ENCODE results near the gene SLC66A1. TPM values are rescaled to one million over a fixed set of nuclear protein-coding genes. Genes with fewer than 3 reads are reported as not detected.
"Not testable (repeated sequence)": the region's sequence is repeated elsewhere in the genome, so short reads cannot be mapped to it uniquely, and the experiment has no call there.

The SLC66A1 gene
- total RNA-seq, 2 experiments from 2014 or later, result 2.3 to 3.7 TPM

DNA sequence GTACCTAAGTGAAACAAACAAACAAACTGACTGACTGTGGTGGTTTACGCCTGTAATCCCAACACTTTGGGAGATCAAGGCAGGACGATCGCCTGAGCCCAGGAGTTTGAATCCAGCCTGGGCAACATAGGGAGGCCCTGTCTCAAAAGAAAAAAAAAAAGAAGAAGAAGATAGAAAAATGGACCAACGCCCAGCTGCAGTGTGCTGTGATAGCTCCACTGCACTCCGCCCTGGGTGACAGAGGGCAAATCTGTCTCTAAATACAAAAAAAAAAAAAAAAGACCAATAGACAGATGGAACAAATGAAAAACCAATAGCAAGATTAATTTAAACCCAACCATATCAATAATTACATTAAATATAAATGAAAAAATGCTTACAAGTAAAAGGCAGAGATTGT is 37.5 kb upstream of the SLC66A1 start:
- peaks cover 12 to 19% of the 10 kb centered on the region in 2 experiments for H3K27me3 ChIP-seq (ENCODE audit: control insufficient read depth in 1 of 2, insufficient read depth in 2 of 2, low read length in 2 of 2)
- H3K36me3 Mint-ChIP-seq (ENCODE audit: low read depth), result peaks cover 16% of the 10 kb centered on the region
- no peaks in the 10 kb centered on the region for H3K4me1 Mint-ChIP-seq (ENCODE audit: low read depth)
- no peak for DNase-seq
- H3K4me3 Mint-ChIP-seq, result no peak overlapping the region
- peaks cover 26% of the 10 kb centered on the region for H3K27me3 Mint-ChIP-seq
- TF ChIP-seq, protein P1, sequence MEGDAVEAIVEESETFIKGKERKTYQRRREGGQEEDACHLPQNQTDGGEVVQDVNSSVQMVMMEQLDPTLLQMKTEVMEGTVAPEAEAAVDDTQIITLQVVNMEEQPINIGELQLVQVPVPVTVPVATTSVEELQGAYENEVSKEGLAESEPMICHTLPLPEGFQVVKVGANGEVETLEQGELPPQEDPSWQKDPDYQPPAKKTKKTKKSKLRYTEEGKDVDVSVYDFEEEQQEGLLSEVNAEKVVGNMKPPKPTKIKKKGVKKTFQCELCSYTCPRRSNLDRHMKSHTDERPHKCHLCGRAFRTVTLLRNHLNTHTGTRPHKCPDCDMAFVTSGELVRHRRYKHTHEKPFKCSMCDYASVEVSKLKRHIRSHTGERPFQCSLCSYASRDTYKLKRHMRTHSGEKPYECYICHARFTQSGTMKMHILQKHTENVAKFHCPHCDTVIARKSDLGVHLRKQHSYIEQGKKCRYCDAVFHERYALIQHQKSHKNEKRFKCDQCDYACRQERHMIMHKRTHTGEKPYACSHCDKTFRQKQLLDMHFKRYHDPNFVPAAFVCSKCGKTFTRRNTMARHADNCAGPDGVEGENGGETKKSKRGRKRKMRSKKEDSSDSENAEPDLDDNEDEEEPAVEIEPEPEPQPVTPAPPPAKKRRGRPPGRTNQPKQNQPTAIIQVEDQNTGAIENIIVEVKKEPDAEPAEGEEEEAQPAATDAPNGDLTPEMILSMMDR (IDR thresholded peaks at IDR 0.05), result no peak
- POLR2A ChIA-PET, result no interaction called here
- no peaks in the 10 kb centered on the region for H3K4me1 ChIP-seq (ENCODE audit: insufficient read depth, low read length)
- peaks cover 0 to 17% of the 10 kb centered on the region in 2 experiments for H3K9me3 ChIP-seq (ENCODE audit: control insufficient read depth in 1 of 2, insufficient read depth in 1 of 2, low read length in 2 of 2)
- no peak overlapping the region for H3K27ac ChIP-seq (ENCODE audit: low read depth in 1 of 2, low read length in 2 of 2)
- H3K4me3 ChIP-seq (ENCODE audit: low read length), result no peak overlapping the region
- no peaks in the 10 kb centered on the region for H3K36me3 ChIP-seq (ENCODE audit: insufficient read depth, low read length)
- no peak for ATAC-seq (ENCODE audit: poor library complexity)
- H3K27ac Mint-ChIP-seq, result no peak overlapping the region
- CTCF ChIA-PET, result no interaction called here
- intact Hi-C loops (cut with DNase I, micrococcal nuclease), result no loop called here
- H3K9me3 Mint-ChIP-seq, result peaks cover 5% of the 10 kb centered on the region

DNA sequence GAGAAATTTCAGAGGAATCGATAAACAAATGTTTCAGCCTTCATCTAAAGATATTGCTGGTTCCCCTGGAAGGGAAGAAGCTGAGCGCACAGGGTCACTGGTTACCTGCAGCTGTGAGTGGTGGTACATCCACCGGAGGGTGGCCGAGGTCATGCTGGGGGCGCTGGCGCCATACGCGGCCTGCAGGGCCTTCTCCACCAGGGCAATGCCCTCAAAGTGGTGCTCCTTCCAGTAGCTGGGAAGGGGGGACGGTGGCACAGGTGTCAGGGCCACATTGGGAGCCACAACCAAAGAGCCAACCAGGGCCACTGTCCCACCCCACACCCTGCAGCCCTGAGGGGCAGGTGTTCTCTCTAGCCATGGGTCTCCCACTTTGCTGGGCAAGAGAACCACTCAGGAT is 28.2 kb upstream of the SLC66A1 start:
- Histone ChIP-seq H3K4me1 (ENCODE audit: insufficient read depth, low read length) (peaks cover 5% of the 10 kb centered on the region), H3K36me3 (ENCODE audit: insufficient read depth, low read length) (no peaks in the 10 kb centered on the region), H3K4me3 (ENCODE audit: low read length) (no peak overlapping the region), H3K27me3 (ENCODE audit: control insufficient read depth in 1 of 2, insufficient read depth in 2 of 2, low read length in 2 of 2) (peaks cover 0 to 6% of the 10 kb centered on the region in 2 experiments), H3K9me3 (ENCODE audit: control insufficient read depth in 1 of 2, insufficient read depth in 1 of 2, low read length in 2 of 2) (no peaks in the 10 kb centered on the region), H3K27ac (ENCODE audit: low read depth in 1 of 2, low read length in 2 of 2) (no peak overlapping the region)
- no peak for DNase-seq
- peaks cover 3% of the 10 kb centered on the region for H3K27me3 Mint-ChIP-seq
- ChIA-PET POLR2A (no interaction called here), CTCF (no interaction called here)
- H3K4me3 Mint-ChIP-seq, result no peak overlapping the region
- no peaks in the 10 kb centered on the region for H3K36me3 Mint-ChIP-seq (ENCODE audit: low read depth)
- H3K9me3 Mint-ChIP-seq, result no peaks in the 10 kb centered on the region
- TF ChIP-seq, protein P1 (IDR thresholded peaks at IDR 0.05), result no peak
- peaks cover 4% of the 10 kb centered on the region for H3K4me1 Mint-ChIP-seq (ENCODE audit: low read depth)
- no peak overlapping the region for H3K27ac Mint-ChIP-seq
- intact Hi-C loops (cut with DNase I, micrococcal nuclease), result no loop called here
- ATAC-seq (ENCODE audit: poor library complexity), result no peak

DNA sequence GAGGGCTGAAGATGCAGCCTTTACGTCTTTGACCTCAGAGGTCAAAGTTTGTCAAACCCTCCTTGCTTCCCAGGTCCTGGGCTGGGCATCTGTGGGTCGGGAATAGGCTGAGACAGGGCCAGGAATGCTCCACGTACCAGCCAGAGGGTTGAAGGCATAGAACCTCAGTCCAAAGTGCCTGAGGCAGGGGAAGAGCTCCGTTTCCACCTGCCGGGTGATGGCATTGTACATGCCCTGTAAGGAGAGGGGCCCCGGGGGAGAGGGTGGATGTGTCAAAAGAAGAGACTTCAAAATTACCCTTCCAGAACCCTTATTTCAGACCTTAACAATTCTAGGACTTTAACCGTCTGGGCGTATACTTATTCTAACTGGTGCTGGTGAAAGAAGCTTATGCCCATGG is 27.2 kb upstream of the SLC66A1 start:
- H3K27me3 Mint-ChIP-seq, result peaks cover 13% of the 10 kb centered on the region
- Histone ChIP-seq H3K27ac (ENCODE audit: low read depth in 1 of 2, low read length in 2 of 2) (no peak overlapping the region), H3K9me3 (ENCODE audit: control insufficient read depth in 1 of 2, insufficient read depth in 1 of 2, low read length in 2 of 2) (no peaks in the 10 kb centered on the region), H3K27me3 (ENCODE audit: control insufficient read depth in 1 of 2, insufficient read depth in 2 of 2, low read length in 2 of 2) (peaks cover 0 to 9% of the 10 kb centered on the region in 2 experiments), H3K4me1 (ENCODE audit: insufficient read depth, low read length) (peaks cover 8% of the 10 kb centered on the region), H3K4me3 (ENCODE audit: low read length) (no peak overlapping the region), H3K36me3 (ENCODE audit: insufficient read depth, low read length) (no peaks in the 10 kb centered on the region)
- ChIA-PET POLR2A (no interaction called here), CTCF (no interaction called here)
- H3K9me3 Mint-ChIP-seq, result no peaks in the 10 kb centered on the region
- H3K4me3 Mint-ChIP-seq, result no peak overlapping the region
- intact Hi-C loops (cut with DNase I, micrococcal nuclease), result no loop called here
- DNase-seq (no peak), ATAC-seq (ENCODE audit: poor library complexity) (no peak)
- no peak overlapping the region for H3K27ac Mint-ChIP-seq
- no peaks in the 10 kb centered on the region for H3K36me3 Mint-ChIP-seq (ENCODE audit: low read depth)
- TF ChIP-seq, protein P1 (IDR thresholded peaks at IDR 0.05), result no peak
- peaks cover 9% of the 10 kb centered on the region for H3K4me1 Mint-ChIP-seq (ENCODE audit: low read depth)

DNA sequence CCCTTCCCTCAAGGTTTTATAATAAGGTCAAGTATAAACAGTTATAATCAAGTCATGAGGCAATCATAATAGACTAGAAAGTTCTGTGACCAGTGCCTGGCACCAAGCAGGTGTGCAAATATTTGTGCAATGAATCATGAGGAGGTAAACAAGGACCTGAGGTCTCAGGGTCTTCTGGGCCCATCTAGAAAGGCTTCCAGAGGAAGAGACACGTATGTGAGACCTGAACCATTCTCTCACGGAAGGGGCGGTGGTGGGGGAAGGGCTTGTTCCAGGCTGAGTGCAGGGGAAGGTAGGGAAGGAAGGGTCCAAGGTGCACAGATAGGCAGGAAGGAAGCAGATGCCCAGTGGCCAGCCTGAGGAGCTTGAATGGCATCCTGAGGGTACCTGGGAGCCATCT is 26.8 kb upstream of the SLC66A1 start:
- H3K27me3 Mint-ChIP-seq, result peaks cover 14% of the 10 kb centered on the region
- H3K4me3 ChIP-seq (ENCODE audit: low read length); H3K9me3 ChIP-seq (ENCODE audit: control insufficient read depth in 1 of 2, insufficient read depth in 1 of 2, low read length in 2 of 2); H3K4me1 Mint-ChIP-seq (ENCODE audit: low read depth); H3K27ac ChIP-seq (ENCODE audit: low read depth in 1 of 2, low read length in 2 of 2); H3K9me3 Mint-ChIP-seq; intact Hi-C loops (cut with DNase I, micrococcal nuclease); CTCF ChIA-PET; H3K27me3 ChIP-seq (ENCODE audit: control insufficient read depth in 1 of 2, insufficient read depth in 2 of 2, low read length in 2 of 2); DNase-seq; H3K36me3 ChIP-seq (ENCODE audit: insufficient read depth, low read length); ATAC-seq (ENCODE audit: poor library complexity); H3K4me1 ChIP-seq (ENCODE audit: insufficient read depth, low read length); POLR2A ChIA-PET; H3K36me3 Mint-ChIP-seq (ENCODE audit: low read depth); H3K4me3 Mint-ChIP-seq; H3K27ac Mint-ChIP-seq: not testable (repeated sequence)

DNA sequence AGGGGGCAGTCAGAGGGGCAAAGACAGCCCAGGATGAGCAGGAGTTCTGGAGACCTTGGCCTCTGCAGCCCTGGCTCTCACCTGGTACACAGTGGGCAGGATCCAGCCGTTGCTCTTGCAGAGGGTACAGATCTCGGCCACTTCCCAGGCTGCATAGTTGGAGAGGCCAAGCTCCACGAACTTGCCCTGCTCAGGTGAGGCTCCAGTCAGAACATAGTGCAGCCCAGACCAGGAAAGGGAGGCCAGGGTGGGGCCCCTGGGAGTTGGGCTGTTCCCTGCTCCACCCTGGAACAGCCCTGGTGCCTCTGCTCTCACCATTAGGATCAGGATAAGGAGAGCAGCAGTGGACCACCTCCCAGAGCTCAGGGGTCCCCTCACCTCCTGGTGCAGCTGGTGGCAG is 26.3 kb upstream of the SLC66A1 start:
- DNase-seq; POLR2A ChIA-PET; ATAC-seq (ENCODE audit: poor library complexity); intact Hi-C loops (cut with DNase I, micrococcal nuclease); H3K27me3 ChIP-seq (ENCODE audit: control insufficient read depth in 1 of 2, insufficient read depth in 2 of 2, low read length in 2 of 2); H3K9me3 ChIP-seq (ENCODE audit: control insufficient read depth in 1 of 2, insufficient read depth in 1 of 2, low read length in 2 of 2); H3K4me1 Mint-ChIP-seq (ENCODE audit: low read depth); H3K4me3 Mint-ChIP-seq; H3K36me3 ChIP-seq (ENCODE audit: insufficient read depth, low read length); H3K4me1 ChIP-seq (ENCODE audit: insufficient read depth, low read length); H3K9me3 Mint-ChIP-seq; H3K27ac ChIP-seq (ENCODE audit: low read depth in 1 of 2, low read length in 2 of 2); H3K4me3 ChIP-seq (ENCODE audit: low read length); H3K36me3 Mint-ChIP-seq (ENCODE audit: low read depth); CTCF ChIA-PET; H3K27ac Mint-ChIP-seq: not testable (repeated sequence)
- H3K27me3 Mint-ChIP-seq, result peaks cover 14% of the 10 kb centered on the region
